HL-60 (cell line): ENCODE data around the gene CBARP.
A peak's percentile ranks its signal among the peaks of the same experiment; 100 is the strongest.

Experiments
- DNase-seq, 2 experiments: peaks; one replicate each; pipeline ENCODE4 v3.0.0-alpha.2; 2010 to 2020; ENCODE audit warnings: low read depth in 1 of 2, low spot score in 1 of 2
- H3K27ac ChIP-seq: fragments of 250-450 bp; sonication (Bioruptor Pico); replicated peaks from 2 replicates; pipeline ENCODE4 v1.5.1; 2020; ENCODE audit warnings: mild to moderate bottlenecking, moderate library complexity
- H3K27me3 ChIP-seq: fragments of 250-450 bp; sonication (Bioruptor Pico); 2 replicates; pipeline ENCODE4 v1.5.1; 2021; ENCODE audit warnings: mild to moderate bottlenecking, moderate library complexity; ENCODE audit not compliant: insufficient read depth, poor library complexity, severe bottlenecking
- H3K4me3 ChIP-seq: replicated peaks from 2 replicates; pipeline ENCODE4 v1.5.1; 2011; ENCODE audit warnings: mild to moderate bottlenecking, control low read depth, low read length; ENCODE audit not compliant: insufficient read depth
- TF ChIP-seq, protein P1 (sequence below): IDR thresholded peaks from 2 replicates; pipeline ENCODE4 v1.6.1; 2012; ENCODE audit warnings: low read depth; ENCODE audit not compliant: insufficient replicate concordance

The CBARP gene

DNA sequence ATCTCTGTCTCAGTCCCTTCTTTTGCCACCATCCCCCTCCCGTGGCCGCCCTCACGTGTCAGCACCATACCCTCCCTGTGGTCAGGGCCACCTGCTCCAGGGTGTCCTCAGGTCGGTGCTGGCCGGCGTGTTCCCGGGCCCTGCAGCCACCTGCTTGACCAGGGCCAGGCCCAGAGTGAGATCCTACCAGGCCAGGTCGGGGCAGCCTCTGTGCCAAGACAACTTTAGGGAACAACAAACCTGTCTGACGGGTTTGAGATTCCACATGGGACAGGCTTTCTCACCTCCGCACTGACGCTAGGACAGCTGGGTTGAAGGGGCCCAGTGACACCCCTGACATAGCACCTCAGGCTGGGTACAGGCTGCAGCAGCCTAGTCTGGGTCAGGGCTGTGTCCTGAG, 56.2 kb downstream of the CBARP start:
- TF ChIP-seq, protein P1, sequence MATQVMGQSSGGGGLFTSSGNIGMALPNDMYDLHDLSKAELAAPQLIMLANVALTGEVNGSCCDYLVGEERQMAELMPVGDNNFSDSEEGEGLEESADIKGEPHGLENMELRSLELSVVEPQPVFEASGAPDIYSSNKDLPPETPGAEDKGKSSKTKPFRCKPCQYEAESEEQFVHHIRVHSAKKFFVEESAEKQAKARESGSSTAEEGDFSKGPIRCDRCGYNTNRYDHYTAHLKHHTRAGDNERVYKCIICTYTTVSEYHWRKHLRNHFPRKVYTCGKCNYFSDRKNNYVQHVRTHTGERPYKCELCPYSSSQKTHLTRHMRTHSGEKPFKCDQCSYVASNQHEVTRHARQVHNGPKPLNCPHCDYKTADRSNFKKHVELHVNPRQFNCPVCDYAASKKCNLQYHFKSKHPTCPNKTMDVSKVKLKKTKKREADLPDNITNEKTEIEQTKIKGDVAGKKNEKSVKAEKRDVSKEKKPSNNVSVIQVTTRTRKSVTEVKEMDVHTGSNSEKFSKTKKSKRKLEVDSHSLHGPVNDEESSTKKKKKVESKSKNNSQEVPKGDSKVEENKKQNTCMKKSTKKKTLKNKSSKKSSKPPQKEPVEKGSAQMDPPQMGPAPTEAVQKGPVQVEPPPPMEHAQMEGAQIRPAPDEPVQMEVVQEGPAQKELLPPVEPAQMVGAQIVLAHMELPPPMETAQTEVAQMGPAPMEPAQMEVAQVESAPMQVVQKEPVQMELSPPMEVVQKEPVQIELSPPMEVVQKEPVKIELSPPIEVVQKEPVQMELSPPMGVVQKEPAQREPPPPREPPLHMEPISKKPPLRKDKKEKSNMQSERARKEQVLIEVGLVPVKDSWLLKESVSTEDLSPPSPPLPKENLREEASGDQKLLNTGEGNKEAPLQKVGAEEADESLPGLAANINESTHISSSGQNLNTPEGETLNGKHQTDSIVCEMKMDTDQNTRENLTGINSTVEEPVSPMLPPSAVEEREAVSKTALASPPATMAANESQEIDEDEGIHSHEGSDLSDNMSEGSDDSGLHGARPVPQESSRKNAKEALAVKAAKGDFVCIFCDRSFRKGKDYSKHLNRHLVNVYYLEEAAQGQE, result no peak
- Histone ChIP-seq H3K27ac (peak overlapping the region; percentile 13; the same call in 1 of the 2 replicates), H3K27me3 (no peaks in the 10 kb centered on the region), H3K4me3 (no peak overlapping the region)
- DNase-seq, result no peak
